H1 (cell line): ENCODE data around the gene OTUD4.
"Not testable (repeated sequence)": the region's sequence is repeated elsewhere in the genome, so short reads cannot be mapped to it uniquely, and the experiment has no call there.

ENCODE experiments used
- CTCF ChIP-seq, 3 experiments: IDR thresholded peaks; 1 replicate in 2 of 3; 2 replicates in 1 of 3; pipeline versions ENCODE4 v1.5.1 to v1.6.1; 2011; ENCODE audit warnings: low read length in 3 of 3, mild to moderate bottlenecking in 3 of 3, inconsistent platforms in 2 of 3, low read depth in 1 of 3, moderate library complexity in 1 of 3; ENCODE audit not compliant: insufficient read depth in 1 of 3; ENCODE audit errors: control extremely low read depth in 1 of 3
- JUN ChIP-seq: IDR thresholded peaks from 2 replicates; pipeline ENCODE4 v1.6.1; 2011; ENCODE audit warnings: low read depth, mild to moderate bottlenecking, improper control_type of control experiment, low read length
- ZNF274 ChIP-seq: IDR thresholded peaks from 2 replicates; pipeline ENCODE4 v1.7.0; 2012; ENCODE audit warnings: low read length, borderline replicate concordance; ENCODE audit errors: extremely low read depth

- TF ChIP-seq CTCF (IDR thresholded peaks at IDR 0.05; ENCODE audit: control extremely low read depth in 1 of 3, insufficient read depth in 1 of 3, low read depth in 1 of 3, low read length in 3 of 3); JUN; ZNF274: not testable (repeated sequence)
Observed at GRCh38 chr4:145136219-145136618, 44.2 kb downstream of the OTUD4 start.
